Measurements from ENCODE around the gene ARRDC4.

Gene ARRDC4

GRCh38 chr15:98002866-98003265, 42.4 kb downstream of the ARRDC4 start (continued):
- TF ChIP-seq PATZ1 (tag by site-specific recombination; IDR thresholded peaks at IDR 0.05) = no peak
- no peak for TF ChIP-seq GLIS2 (tag by site-specific recombination; IDR thresholded peaks at IDR 0.05)
- no peak for TF ChIP-seq ZNF626 (tag by site-specific recombination; IDR thresholded peaks at IDR 0.05)
- no peak for TF ChIP-seq ZNF394 (tag by site-specific recombination; IDR thresholded peaks at IDR 0.05; ENCODE audit: borderline replicate concordance)
- TF ChIP-seq SP7 (tag by site-specific recombination; IDR thresholded peaks at IDR 0.05) = no peak
- no peak for TF ChIP-seq ZNF266 (tag by site-specific recombination; IDR thresholded peaks at IDR 0.05; ENCODE audit: low read depth)
- no peak for TF ChIP-seq PRDM10 (tag by site-specific recombination; IDR thresholded peaks at IDR 0.05)
- no peak for TF ChIP-seq ZNF677 (tag by site-specific recombination; IDR thresholded peaks at IDR 0.05)
- no peak for TF ChIP-seq SCRT1 (tag by site-specific recombination; IDR thresholded peaks at IDR 0.05; ENCODE audit: borderline replicate concordance)

- no peak overlapping the region for H3K27ac ChIP-seq (ENCODE audit: extremely low read depth, low read depth, low read length)
Observed at GRCh38 chr15:98003518-98003917, 43.0 kb downstream of the ARRDC4 start.

More at GRCh38 chr15:98003518-98003917, 43.0 kb downstream of the ARRDC4 start:
- CTCF ChIA-PET = interaction anchor here (0.5 kb wide), 1 partner anchor 418 kb away, joined by 3 read pairs; no protein-coding TSS in a partner anchor
- no peak for TF ChIP-seq ZNF571 (tag by site-specific recombination; IDR thresholded peaks at IDR 0.05)
- TF ChIP-seq ZNF548 (tag by site-specific recombination; IDR thresholded peaks at IDR 0.05) = no peak
- no peak for TF ChIP-seq ZSCAN5A (tag by site-specific recombination; IDR thresholded peaks at IDR 0.05)
- no peak for TF ChIP-seq ZBTB6 (tag by site-specific recombination; IDR thresholded peaks at IDR 0.05)
- no peak for TF ChIP-seq ZXDB (tag by site-specific recombination; IDR thresholded peaks at IDR 0.05)
- no peak for TF ChIP-seq ZNF623 (tag by site-specific recombination; IDR thresholded peaks at IDR 0.05)
- no peak for TF ChIP-seq ELK4 (IDR thresholded peaks at IDR 0.05; ENCODE audit: borderline replicate concordance, low read depth, low read length)
- no peak for TF ChIP-seq ZNF473 (tag by site-specific recombination; IDR thresholded peaks at IDR 0.05)
- POLR2A ChIA-PET = no interaction called here
- no peaks in the 10 kb centered on the region for H3K9me3 ChIP-seq (ENCODE audit: control insufficient read depth, insufficient read depth, low read depth, low read length)
- no peaks in the 10 kb centered on the region for H3K36me3 ChIP-seq (ENCODE audit: control insufficient read depth in 2 of 2, insufficient read depth in 1 of 2, low read length in 2 of 2)
- no peaks in the 10 kb centered on the region for H3K4me1 ChIP-seq (ENCODE audit: control insufficient read depth, insufficient read depth, low read length)
- H3K4me3 ChIP-seq (ENCODE audit: low read depth, low read length) = no peak overlapping the region
